GM21529 (cell line): ENCODE results near the gene BACE2.

ENCODE experiments used
- ATAC-seq: cut with Tn5 transposase; IDR thresholded peaks from one replicate; pipeline ENCODE4 v1.9.1; 2021; ENCODE audit not compliant: unreplicated experiment

The BACE2 gene

DNA sequence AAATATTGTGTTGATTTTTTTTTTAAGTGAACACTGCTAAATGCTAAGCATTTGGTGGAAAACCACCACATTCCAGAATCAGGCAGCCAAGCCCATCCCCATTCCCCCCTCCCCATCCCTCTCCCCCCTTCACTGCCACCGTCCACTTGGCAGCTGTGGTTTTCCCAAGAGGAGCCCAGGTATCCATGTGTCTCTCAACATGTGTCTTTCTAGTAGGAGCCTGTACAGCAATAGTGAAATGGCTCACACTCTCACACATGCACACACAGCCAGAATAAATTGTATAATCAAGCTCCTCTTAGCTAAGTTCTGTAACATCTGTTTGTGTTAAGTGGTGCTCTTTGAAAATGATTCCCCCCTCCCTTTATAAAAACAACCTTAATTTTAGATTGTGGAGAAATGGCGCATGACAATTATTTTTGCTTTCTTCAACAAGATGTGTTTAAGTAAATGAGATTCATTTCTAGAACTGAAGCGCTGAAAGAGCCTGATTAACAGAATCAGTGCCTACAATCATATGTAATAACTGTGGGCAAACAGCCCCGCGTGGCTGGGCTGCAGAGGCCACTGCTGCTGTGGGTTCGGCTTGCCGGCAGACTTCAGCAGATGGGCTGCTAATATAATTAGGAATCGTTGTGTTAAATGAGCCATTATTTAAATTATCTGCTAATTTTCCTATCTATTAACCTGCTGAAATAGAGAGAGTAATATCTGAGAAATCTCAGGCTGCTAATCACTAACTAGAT, 43.3 kb downstream of the BACE2 start:
- ATAC-seq, result no peak

DNA sequence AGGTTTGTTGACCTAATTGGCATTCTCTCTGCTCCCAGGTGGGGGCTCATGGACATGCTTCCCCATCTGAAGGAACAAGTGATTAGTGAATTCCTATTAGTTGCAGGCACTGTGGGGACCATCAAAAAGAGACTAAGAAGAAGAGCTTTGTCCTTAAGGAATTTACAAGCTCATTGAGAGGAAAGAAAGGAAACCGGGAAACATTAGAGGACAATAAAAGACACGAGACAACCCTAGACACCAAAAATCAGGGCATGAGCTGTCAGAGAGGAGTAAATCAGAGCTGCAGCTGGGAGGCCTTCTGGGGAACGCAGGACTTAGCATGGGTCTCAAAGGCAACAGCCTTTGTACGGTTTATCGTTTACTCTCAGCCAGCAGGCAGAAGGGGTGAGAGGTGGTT, 45.1 kb downstream of the BACE2 start:
- no peak for ATAC-seq

DNA sequence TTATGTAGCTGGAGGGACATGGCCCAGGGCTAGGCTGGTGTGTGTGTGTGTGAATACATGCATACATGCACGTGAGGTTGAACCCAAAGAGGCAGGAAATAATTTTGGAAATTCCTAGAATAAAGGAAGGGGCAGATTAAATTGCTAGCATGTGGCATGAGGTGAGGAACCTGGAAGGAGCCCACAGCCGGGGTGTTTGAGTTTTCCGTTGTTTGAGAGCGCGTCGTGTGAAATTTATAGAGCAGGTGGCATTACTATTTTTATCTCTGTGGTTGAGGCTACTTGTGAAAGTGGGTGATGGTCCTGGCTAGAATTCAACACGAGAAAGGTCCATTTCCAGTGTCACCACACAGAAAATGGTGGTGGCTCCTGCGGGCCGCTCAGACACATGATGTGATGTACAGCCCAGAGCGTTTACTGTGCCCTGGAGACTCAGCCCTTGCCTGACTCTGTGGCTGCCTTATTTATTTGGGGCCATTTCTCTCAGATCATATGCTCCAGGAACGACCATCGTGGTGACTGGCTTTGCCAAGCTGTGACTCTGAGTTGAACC, 48.0 kb downstream of the BACE2 start:
- ATAC-seq, result no peak

DNA sequence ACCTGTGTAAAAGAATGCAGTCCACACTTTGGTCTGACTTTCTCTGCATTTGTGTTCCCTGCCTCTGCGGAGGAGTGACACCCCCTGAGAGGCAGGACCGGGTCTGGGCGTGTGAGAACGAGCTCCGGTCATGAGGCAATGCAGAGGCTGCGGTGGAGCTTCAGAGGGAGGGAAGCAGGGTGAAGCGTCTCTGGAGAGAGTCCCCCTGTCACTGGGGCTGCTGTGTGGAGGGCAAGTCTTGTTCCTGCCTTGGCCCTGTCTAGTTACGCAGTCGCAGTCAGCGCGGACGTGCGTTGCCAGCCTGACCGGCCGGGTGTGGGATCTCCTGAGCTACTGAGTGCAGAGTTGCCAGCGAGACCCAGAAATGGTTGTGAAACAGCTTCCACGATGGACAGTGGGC, 48.5 kb downstream of the BACE2 start:
- ATAC-seq, result no peak

DNA sequence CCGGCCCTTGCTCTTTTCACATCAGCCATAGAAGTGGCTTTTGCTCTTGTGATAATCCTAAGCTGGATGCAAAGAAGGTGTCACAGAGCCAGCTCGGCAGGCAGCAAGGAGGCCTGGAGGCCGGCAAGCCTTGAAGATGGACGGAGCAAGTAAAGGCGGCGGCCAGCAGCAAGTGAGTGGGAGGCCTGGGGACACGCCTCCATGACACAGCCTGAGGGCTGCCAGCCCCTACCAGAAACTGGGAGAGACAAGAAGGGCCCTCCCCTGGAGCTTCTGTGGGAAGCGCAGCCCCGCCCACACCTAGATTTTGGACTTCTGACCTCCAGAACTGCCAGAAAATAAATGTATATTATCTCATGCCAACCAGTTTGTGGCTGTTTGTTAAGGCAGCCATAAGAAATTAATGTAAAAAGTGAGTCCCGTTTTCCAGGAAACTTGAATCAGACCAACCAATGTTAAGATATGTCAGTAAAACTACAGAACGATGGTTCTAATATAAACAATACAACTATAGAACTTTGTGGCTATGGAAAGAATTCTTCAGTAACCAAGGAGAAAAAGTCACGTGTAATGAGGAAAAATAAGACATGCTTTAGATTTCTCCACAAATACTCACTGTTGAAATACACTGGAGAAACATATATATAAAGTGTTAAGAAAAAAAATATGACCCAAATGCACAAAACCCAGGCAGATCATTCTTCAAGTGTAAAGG, 49.9 kb downstream of the BACE2 start:
- ATAC-seq, result no peak

DNA sequence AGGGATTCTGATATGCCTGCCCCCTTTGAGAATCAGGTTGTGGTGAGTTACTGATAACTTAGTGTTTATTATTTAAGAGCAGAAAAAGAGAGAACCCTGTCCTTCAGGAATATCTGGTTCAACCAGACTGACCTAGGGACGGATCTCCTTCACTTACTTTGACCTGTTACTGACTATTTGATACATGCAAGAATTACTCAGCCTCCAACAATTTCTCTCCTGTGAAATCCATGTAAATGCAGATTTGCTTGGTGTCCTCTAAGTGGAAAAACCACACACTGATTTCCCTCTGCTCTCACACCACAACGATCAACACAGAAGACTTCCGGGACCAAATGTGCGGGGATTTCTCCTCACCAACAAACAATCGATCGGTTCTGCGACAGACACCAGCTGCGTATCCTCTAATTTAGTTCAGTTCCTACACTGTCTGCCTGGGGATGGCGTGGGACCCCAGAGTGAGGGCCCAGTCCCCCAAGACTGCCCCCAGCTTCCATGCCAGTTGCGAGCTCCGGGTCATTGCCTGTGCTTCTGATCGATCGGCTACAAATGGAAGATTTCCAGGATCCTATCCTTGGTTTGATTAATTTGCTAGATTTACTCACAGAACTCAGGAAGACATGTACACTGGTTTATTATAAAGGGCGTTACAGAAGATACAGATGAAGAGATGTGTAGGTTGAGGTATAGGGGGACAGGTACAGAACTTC, 51.7 kb downstream of the BACE2 start:
- ATAC-seq, result no peak

DNA sequence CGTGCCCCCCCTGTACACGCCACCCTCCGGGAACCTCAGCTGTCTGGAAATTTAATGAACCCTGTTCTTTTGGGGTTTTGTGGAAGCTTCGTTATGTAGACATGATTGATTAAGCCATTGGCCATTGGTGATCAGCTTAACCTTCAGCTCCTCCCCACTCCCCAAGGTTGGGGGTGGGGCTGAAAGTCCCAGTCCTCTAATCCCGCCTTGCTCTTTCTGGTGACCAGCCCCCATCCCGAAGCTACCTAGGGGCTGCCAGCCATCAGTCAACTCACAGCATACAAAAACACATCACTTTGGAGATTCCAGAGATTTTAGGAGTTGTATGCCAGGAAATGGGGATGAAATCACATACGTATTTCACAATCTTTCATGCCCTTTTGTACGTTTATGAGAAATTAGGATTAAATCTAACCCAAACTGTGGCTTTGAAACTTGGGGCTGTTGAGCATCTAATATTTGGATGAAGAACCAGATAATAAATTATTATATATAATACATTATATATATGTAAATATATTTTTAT, 52.3 kb downstream of the BACE2 start:
- no peak for ATAC-seq

DNA sequence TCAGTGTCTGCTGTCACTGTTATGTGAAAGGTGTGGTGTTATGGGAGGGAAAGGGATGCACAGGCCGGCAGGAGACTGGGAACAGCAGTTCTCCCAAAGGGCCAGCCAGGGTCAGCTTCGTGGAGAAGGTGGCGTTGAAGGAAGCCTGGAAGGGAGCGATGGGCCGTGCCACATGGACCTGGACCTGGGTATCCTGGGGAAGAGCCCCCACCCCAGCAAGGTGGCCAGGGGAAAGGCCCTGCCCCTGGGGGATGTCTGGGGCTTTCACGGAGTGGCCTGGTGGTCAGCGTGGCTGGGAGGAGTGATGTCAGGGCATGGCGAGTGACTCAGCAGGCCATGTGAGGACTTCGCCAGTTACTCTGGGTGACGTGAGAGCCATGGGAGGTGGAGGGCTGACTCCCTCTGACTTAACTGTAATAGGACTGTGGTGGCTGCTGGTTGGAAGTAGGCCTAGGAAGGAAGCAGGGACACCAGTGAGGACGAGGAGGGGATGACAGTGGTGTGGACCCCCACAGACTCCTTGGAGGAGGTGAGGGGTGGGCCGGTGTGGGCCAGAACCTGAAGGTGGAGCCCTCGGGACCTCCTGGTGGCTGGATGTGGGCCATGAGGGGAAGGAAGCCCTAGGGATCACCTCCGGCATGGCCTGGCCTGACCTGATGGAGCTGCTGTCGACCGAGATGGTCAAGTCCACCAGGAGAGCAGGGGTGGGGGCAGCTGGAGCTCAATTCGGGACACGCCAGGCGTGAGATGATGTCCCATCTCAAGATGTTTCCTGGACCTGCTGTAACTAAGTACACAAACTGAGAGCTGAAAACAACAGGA, 54.5 kb downstream of the BACE2 start:
- ATAC-seq, result no peak

DNA sequence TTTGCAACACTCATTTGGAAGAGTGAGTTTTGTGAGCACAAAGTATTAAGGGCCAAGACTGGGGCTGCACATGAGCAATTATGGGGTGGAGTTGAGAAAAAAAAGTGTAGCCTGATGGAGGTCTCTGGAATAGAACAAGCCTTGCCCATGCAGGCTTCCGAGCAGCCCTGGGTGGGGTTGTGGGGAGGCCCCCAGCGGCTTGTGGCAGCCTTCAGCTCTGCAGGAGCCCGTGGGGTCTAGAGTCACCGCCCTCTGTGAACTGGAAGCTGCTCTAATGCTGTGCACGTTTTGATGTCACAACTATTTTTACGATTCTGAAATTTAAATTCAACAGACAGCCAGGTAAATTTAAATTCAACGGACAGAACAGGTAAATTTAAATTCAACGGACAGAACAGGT, 58.9 kb downstream of the BACE2 start:
- ATAC-seq, result no peak

DNA sequence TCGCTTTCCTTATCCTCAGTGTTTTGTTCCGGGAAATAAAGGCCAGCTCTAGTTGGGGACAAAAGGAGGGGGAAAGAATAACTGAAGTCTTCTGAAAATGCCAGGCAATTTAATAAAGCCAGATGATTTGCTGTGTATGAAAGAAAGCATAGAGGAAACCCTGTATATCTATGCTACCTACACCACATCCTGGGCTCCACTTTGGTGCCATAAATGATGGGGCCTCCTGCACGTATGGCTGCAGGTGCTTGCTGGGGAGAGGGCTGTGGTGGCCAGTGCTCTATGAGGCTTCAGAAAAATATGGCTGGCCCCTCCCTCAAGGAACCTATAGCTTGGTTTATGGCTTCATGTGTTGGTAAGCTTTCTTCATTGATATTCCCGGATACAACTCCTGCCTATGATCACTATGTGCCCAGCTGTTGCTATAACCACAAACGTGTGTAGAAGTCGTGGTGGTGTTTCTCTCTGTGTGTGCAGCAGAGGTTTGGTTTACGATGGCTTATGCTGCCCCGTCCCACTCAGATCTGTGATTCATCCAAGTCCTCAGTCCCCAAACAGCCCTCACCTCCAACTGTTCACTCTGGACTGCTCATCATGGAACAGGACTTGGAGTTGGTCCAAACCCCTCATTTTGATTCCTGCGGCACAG, 59.5 kb downstream of the BACE2 start:
- ATAC-seq, result no peak

DNA sequence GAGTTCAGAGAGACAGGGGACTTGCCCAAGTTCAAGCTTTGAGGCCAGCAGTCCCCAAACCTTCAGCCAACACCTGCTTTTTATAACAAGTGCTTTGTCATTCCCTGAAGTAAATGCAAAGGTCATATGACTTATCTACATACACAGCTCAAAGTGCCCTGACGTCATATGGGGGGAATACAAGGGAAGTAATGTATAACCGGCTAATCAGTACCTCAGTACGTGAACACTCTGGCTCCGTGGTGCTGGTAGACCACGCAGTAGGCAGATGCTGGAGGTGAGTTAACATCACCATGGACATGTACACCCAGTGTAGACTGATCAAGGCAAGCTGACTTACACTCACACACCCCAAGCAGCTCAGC, 60.0 kb downstream of the BACE2 start:
- ATAC-seq, result no peak

DNA sequence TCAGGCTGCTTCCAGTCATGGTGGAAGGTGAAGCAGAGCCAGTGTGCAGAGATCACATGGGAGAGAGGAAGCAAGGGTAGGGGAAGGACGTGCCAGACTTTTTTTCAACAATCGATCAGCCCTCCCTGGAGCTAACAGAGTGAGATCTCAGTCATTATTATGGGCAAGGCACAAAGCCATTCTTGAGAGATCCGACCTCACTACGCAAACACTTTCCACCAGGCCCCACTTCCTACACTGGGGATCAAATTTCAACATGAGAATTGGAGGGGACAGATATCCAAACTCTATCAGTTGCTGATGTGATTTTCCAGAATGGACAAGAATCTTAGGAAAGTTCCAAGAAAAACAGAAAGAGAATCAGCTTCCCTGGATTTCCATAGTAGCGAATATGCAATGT, 60.5 kb downstream of the BACE2 start:
- ATAC-seq, result no peak

DNA sequence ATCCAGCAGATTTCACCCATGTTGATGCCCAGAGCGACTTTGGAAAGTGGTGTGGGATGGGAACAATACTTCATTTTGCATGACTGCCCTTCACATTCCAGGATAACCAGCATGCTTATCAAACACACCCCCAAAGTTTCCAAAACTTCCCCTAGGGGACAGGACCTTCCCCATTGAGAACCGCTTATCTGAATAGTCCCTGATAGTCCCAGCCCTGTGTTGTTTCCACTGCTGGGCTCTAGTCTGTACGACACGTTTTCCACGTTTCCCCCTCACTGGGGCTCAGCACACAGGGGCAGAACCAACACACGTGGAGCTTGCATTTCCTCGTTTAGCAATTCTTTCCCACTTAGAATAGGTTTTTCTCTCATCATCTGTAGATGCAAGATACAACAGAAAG, 61.0 kb downstream of the BACE2 start:
- no peak for ATAC-seq

DNA sequence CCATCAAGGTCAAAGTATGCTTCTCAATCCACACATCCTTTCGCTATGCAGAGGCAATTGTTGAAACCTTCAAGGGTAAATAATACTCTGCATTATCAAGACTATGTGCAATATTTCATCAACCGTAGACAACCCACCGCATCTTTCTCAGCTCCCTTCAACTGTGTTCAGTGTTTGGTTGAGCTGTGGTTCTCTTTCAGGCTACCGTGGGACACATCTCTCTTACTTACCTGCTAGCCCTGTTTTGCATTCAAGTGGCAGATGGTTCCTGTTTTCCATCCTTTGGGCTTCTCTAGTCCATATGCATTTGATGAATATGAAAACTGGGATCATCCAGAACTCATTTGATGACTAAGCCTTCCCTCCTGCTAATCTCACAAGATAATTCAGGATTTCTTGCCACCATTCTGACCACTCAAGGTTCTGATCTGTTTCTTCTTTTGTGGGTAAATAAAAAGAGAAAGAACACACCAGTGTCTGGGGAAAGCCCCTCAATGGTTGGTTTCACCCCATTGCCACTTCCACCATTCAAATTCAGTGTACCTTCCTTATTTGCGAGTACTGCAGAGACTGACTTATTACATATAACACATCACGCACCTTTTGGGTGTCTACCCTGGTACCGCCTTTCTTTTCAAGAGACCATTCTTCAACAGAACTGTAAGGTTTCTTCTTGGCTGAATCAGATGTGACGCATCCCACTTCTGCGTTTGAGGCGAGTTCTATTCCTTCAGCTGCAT, 61.7 kb downstream of the BACE2 start:
- no peak for ATAC-seq

DNA sequence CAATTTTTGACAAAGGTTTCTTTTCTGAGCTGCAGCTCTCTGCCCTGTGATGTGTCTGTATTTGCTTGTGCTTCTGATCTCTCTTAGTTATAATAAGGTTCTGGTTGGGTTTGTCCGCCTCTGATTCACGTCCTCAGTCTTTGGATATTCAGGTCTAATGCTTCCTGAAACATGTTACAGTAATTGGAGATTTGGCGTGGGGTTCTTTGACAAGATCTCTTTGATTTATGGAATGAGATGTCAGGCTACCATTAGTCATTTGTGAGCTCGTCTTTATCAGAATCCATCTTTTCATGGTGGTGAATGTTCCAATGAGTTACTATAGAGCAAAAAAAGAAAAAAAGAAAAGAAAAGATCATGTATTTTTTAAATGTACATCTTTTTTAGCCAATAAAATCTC, 62.5 kb downstream of the BACE2 start:
- no peak for ATAC-seq

DNA sequence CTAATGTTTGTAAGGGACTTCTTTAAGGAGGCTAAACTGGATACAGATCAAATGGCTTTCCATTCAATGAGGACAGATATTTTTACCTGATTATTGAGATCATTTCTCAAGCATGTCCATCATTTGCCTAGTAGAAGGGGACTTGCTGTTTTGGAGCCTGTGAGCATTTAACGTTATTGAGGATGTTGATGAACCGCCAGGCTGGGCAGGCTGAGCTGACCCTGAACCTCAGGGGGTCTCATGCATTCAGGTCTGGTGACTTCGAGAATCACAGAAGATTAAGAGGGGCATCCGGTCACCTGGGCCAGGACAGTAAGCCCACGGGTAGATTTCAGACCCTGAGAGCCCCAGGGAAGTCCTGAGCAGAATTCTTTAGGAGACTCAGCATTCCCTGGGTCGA, 63.1 kb downstream of the BACE2 start:
- ATAC-seq, result no peak

DNA sequence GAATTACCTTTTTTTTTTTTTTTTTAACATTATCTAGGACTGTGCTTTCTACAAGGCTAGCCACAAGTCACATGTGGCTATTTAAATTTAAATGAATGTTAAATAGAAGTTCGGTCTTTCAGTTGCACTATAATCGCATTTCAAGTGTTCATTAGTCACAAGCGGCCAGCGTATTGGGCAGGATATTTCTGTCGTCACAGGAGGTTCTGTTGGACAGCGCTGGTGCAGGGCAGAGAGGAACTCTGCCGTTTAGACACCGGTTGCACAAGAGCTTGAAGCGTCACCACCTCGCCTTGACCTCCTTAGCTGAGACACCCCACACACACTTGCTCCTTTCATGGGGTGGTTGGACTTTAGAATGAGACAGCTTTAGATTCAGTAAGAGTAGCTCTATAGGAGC, 64.1 kb downstream of the BACE2 start:
- no peak for ATAC-seq

DNA sequence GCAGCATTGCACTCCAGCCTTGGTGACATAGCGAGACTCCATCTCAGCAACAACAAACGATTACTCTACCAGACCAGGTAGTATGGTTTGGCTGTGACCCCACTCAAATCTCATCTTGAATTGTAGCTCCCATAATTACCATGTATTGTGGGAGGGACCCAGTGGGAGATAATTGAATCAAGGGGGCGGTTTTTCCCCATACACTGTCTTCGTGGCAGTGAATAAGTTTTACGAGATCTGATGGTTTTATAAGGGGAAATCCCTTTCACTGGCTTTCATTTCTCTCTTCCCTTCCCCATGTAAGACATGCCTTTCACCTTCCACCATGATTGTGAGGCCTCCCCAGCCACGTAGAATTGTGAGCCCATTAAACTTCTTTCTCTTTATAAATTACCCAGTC, 66.0 kb downstream of the BACE2 start:
- ATAC-seq, result no peak

DNA sequence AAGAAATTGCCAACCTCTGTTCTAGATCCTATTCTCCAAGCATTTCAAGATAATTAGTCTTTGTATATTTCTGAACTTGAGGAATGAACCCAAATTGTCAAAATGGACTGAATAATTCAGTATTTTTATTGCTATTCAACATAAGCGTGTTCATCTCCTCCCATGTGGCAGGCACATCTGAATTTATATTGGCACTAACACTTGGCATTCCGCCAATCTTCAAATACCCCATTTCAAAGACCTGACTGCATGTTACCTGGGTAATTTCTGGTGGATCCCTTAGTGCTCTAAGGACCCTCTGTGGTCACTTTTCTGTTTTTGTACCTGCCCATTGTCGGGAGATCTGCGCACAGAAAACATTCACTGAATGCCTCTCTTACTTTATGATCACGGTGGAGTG, 66.6 kb downstream of the BACE2 start:
- no peak for ATAC-seq

DNA sequence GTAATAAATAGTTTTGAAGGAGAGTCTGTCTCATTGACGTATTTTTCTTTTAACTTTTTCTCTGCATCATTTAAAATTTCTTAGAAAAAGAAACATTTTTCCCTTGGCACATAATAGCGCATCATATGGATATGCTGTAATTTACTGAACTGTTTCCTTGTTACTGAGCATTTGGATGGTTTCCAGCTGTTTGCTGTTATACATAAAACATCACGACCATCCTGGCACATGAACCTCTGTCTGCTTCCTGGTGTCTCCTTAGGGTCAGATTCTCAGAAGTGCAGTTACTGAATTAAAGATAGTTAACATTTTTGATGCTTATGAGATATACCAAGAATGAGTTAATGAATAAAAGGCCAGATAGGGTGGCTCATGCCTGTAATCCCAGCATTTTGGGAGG, 67.2 kb downstream of the BACE2 start:
- no peak for ATAC-seq
